B cell (primary cell): ENCODE measurements around the gene ZBTB46. TPM values are rescaled to one million over a fixed set of nuclear protein-coding genes. Genes with fewer than 3 reads are reported as not detected.

ENCODE experiments used
- ATAC-seq: fragments of 200-7000 bp; cut with Tn5 transposase; one replicate; pipeline ENCODE4 v1.10.0; 2021; ENCODE audit warnings: low read depth, mild to moderate bottlenecking, moderate number of reproducible peaks, moderate library complexity
- CTCF ChIA-PET: fragments of 350-600 bp; sonication (Branson Sonifier 250); formaldehyde crosslinking; loops from one replicate; lab custom pipeline; 2021; ENCODE audit warnings: antibody characterized with exemption, inconsistent platforms; lab: Charles Lee
- POLR2A ChIA-PET: fragments of 350-600 bp; sonication (Branson Sonifier 250); formaldehyde crosslinking; loops from one replicate; lab custom pipeline; 2021; ENCODE audit warnings: antibody characterized with exemption; lab: Charles Lee
- DNase-seq: peaks from one replicate; pipeline ENCODE4 v3.0.0; 2013
- H2AFZ ChIP-seq: 2 replicates; pipeline ENCODE4 v1.6.1; 2012; ENCODE audit warnings: mild to moderate bottlenecking, low read depth, low read length; ENCODE audit not compliant: insufficient read depth, poor library complexity, severe bottlenecking
- H3K27ac ChIP-seq, 2 donors: 1 replicate in 1 of 2; 2 replicates in 1 of 2; pipeline ENCODE4 v1.5.1; 2012 to 2013; ENCODE audit warnings: low read length in 2 of 2, mild to moderate bottlenecking in 2 of 2, moderate library complexity in 1 of 2
- H3K27me3 ChIP-seq, 4 experiments: fragments of 200-600 bp in 1 of 4; sonication (generic) in 1 of 4; replicated peaks in 1 of 4; 1 replicate in 2 of 4; 2 replicates in 2 of 4; pipeline versions ENCODE4 v1.6.1 to v1.7.0; 2013 to 2016; ENCODE audit warnings: low read length in 3 of 4, mild to moderate bottlenecking in 2 of 4, mixed read lengths in 1 of 4, moderate library complexity in 1 of 4; ENCODE audit not compliant: insufficient read depth in 4 of 4, control insufficient read depth in 3 of 4; ENCODE audit errors: control extremely low read depth in 1 of 4
- H3K36me3 ChIP-seq, 2 experiments: replicated peaks in 1 of 2; 1 replicate in 1 of 2; 2 replicates in 1 of 2; pipeline versions ENCODE4 v1.6.1 to v1.7.1; 2013; ENCODE audit warnings: low read length in 1 of 2; ENCODE audit not compliant: insufficient read depth in 2 of 2, control insufficient read depth in 1 of 2; ENCODE audit errors: control extremely low read depth in 1 of 2, extremely low read depth in 1 of 2
- H3K4me1 ChIP-seq, 2 donors: fragments of 200-600 bp in 1 of 2; sonication (generic) in 1 of 2; 1 replicate in 1 of 2; 2 replicates in 1 of 2; pipeline versions ENCODE4 v1.5.1 to v1.6.1; 2013 to 2017; ENCODE audit warnings: low read length in 2 of 2; ENCODE audit not compliant: control insufficient read depth in 2 of 2, insufficient read depth in 2 of 2
- H3K4me2 ChIP-seq: replicated peaks from 2 replicates; pipeline ENCODE3; 2012; ENCODE audit warnings: mild to moderate bottlenecking, low read depth, low read length; ENCODE audit not compliant: poor library complexity, severe bottlenecking
- H3K4me3 ChIP-seq, 5 experiments: fragments of 200-600 bp in 1 of 5; sonication (generic) in 1 of 5; 1 replicate in 3 of 5; 2 replicates in 2 of 5; pipeline versions ENCODE4 v1.5.1 to v1.7.0; 2011 to 2016; ENCODE audit warnings: low read length in 4 of 5, mild to moderate bottlenecking in 4 of 5, low read depth in 2 of 5, control low read depth in 1 of 5, moderate library complexity in 1 of 5; ENCODE audit not compliant: insufficient read depth in 1 of 5; ENCODE audit errors: control extremely low read depth in 1 of 5, extremely low read depth in 1 of 5
- H3K79me2 ChIP-seq: fragments of 200-600 bp; sonication (generic); one replicate; pipeline ENCODE4 v1.6.0; 2016; ENCODE audit warnings: low read length; ENCODE audit not compliant: control insufficient read depth, insufficient read depth
- H3K9ac ChIP-seq: fragments of 200-600 bp; sonication (generic); 2 replicates; pipeline ENCODE4 v1.6.1; 2017; ENCODE audit warnings: mild to moderate bottlenecking, low read length, moderate library complexity
- H3K9me3 ChIP-seq, 3 donors: one replicate each; pipeline versions ENCODE4 v1.6.1 to v1.7.1; 2013; ENCODE audit warnings: low read length in 2 of 3; ENCODE audit not compliant: control insufficient read depth in 2 of 3, insufficient read depth in 1 of 3; ENCODE audit errors: control extremely low read depth in 1 of 3
- H4K20me1 ChIP-seq: 2 replicates; pipeline ENCODE4 v1.6.0; 2012; ENCODE audit warnings: mild to moderate bottlenecking, low read length; ENCODE audit not compliant: insufficient read depth, control insufficient read depth, poor library complexity, severe bottlenecking
- H3K27ac Mint-ChIP-seq: one replicate; pipeline ENCODE4 v1.8.0; 2021; ENCODE audit warnings: mixed read lengths
- H3K27me3 Mint-ChIP-seq: one replicate; pipeline ENCODE4 v1.8.0; 2021; ENCODE audit warnings: mixed read lengths
- H3K4me1 Mint-ChIP-seq: one replicate; pipeline ENCODE4 v1.8.0; 2021; ENCODE audit warnings: mixed read lengths
- H3K4me3 Mint-ChIP-seq: one replicate; pipeline ENCODE4 v1.8.0; 2021; ENCODE audit warnings: mixed read lengths
- H3K9me3 Mint-ChIP-seq: one replicate; pipeline ENCODE4 v1.8.0; 2022; ENCODE audit warnings: mixed read lengths; ENCODE audit not compliant: insufficient read depth
- EZH2 ChIP-seq: IDR thresholded peaks from 2 replicates; pipeline ENCODE4 v1.6.1; 2012; ENCODE audit warnings: borderline replicate concordance, low read depth, mild to moderate bottlenecking, moderate library complexity, low read length; ENCODE audit not compliant: insufficient read depth, poor library complexity, severe bottlenecking
- WGBS: methylation state at CpG from one replicate; pipeline ENCODE4 v1.1.5; 2013; ENCODE audit warnings: missing lambda C conversion rate; ENCODE audit not compliant: insufficient coverage; 5-methylcytosine and 5-hydroxymethylcytosine counted together
- intact Hi-C: fragments of 100-400 bp; cut with micrococcal nuclease; formaldehyde crosslinking; loops from one replicate; pipeline ENCODE4 v1.10.0; 2022
- polyA plus RNA-seq: library from polyadenylated mRNA; depleted of rRNA; stranded (reverse); fragments of >200 nt; gene quantifications from 2 replicates; pipeline ENCODE4 v1.2.3, GENCODE V29; 2012
- total RNA-seq, 2 donors: library from RNA; stranded (reverse); fragments of 120-200 nt in 1 of 2; gene quantifications; 1 replicate in 1 of 2; 2 replicates in 1 of 2; pipeline versions ENCODE4 v1.2.3 to v1.2.4, GENCODE V29; 2013 to 2022
- TF ChIP-seq, protein P1 (sequence below): fragments of 200-600 bp; IDR thresholded peaks from one replicate; pipeline ENCODE4 v1.8.0; 2022; ENCODE audit warnings: antibody characterized with exemption, mild to moderate bottlenecking

ZBTB46 gene
- total and polyA plus RNA-seq, 2 donors (not counting 1 experiment from before 2014, with no cell fraction given), result 0.16 to 0.64 TPM

DNA sequence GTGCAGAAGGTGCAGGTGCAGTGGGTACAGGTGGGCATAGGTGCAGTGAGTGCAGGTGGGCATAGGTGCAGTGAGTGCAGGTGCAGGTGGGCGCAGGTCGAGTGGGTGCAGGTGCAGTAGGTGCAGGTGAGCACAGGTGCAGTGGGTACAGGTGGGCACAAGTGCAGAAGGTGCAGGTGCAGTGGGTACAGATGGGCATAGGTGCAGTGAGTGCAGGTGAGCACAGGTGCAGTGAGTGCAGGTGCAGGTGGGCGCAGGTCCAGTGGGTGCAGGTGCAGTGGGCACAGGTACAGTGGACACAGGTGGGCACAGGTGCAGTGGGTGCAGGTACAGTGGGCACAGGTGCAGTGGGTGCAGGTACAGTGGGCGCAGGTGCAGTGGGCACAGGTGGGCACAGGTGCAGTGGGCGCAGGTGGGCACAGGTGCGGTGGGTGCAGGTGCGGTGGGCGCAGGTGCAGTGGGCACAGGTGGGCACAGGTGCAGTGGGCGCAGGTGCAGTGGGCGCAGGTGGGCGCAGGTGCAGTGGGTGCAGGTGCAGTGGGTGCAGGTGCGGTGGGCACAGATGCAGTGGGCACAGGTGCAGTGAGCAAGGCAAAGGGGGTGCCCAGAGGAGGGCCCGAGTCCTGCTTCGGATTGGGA is 15.3 kb downstream of the ZBTB46 start:
- H3K27me3 Mint-ChIP-seq, result no peaks in the 10 kb centered on the region
- ATAC-seq, result no peak
- CTCF ChIA-PET, result no interaction called here

DNA sequence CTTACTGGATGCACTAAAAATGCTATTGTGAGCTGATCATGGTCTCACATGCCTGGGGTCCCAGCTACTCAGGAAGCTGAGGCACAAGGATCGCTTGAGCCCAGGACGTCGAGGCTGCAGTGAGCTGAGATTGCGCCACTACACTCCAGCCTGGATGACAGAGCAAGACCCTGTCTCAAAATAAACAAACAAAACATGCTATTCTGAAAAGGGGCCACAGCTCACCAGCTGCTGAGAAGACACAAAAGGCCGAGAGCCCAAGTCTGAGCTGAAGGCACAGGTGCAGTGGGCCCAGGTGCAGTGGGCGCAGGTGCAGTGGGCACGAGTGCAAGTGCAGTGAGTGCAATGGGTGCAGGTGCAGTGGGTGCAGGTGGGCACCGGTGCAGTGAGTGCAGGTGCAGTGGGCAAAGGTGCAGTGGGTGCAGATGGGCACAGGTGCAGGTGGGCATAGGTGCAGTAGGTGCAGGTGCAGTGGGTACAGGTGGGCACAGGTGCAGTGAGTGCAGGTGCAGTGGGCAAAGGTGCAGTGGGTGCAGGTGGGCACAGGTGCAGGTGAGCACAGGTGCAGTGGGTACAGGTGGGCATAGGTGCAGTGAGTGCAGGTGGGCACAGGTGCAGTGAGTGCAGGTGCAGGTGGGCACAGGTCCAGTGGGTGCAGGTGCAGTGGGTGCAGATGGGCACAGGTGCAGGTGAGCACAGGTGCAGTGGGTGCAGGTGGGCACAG is 16.0 kb downstream of the ZBTB46 start:
- intact Hi-C loops, result no loop called here
- Histone ChIP-seq H4K20me1 (no peaks in the 10 kb centered on the region), H3K36me3 (no peaks in the 10 kb centered on the region), H3K4me1 (no peaks in the 10 kb centered on the region), H3K27ac (no peak overlapping the region), H3K4me3 (no peak overlapping the region), H3K4me2 (no peak overlapping the region), H3K9me3 (peaks cover 0 to 10% (median 0%) of the 10 kb centered on the region in 3 donors), H3K79me2 (no peaks in the 10 kb centered on the region), H3K27me3 (no peaks in the 10 kb centered on the region), H2AFZ (no peak overlapping the region), H3K9ac (no peak overlapping the region)
- Mint-ChIP-seq H3K27ac (no peak overlapping the region), H3K4me3 (no peak overlapping the region), H3K9me3 (no peaks in the 10 kb centered on the region), H3K4me1 (no peaks in the 10 kb centered on the region), H3K27me3 (no peaks in the 10 kb centered on the region)
- DNase-seq (no peak), ATAC-seq (no peak)
- TF ChIP-seq, protein P1, sequence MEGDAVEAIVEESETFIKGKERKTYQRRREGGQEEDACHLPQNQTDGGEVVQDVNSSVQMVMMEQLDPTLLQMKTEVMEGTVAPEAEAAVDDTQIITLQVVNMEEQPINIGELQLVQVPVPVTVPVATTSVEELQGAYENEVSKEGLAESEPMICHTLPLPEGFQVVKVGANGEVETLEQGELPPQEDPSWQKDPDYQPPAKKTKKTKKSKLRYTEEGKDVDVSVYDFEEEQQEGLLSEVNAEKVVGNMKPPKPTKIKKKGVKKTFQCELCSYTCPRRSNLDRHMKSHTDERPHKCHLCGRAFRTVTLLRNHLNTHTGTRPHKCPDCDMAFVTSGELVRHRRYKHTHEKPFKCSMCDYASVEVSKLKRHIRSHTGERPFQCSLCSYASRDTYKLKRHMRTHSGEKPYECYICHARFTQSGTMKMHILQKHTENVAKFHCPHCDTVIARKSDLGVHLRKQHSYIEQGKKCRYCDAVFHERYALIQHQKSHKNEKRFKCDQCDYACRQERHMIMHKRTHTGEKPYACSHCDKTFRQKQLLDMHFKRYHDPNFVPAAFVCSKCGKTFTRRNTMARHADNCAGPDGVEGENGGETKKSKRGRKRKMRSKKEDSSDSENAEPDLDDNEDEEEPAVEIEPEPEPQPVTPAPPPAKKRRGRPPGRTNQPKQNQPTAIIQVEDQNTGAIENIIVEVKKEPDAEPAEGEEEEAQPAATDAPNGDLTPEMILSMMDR, result no peak
- TF ChIP-seq EZH2, result no peak
- 83% methylated on average over 5 of the region's 8 CpGs for WGBS
- CTCF ChIA-PET, result no interaction called here
- POLR2A ChIA-PET, result no interaction called here

More for the DNA sequence above, 15.3 kb downstream of the ZBTB46 start:
- H3K4me2 ChIP-seq, result no peak overlapping the region
- H3K4me3 ChIP-seq, result no peak overlapping the region
- no peak overlapping the region for H3K27ac ChIP-seq
- no peaks in the 10 kb centered on the region for H4K20me1 ChIP-seq
- no peaks in the 10 kb centered on the region for H3K4me1 ChIP-seq
- no peak overlapping the region for H3K4me3 Mint-ChIP-seq
- no peak for DNase-seq
- H3K36me3 ChIP-seq, result no peaks in the 10 kb centered on the region
- POLR2A ChIA-PET, result no interaction called here
- H3K27ac Mint-ChIP-seq, result no peak overlapping the region
- H3K79me2 ChIP-seq, result no peaks in the 10 kb centered on the region
- H3K4me1 Mint-ChIP-seq, result no peaks in the 10 kb centered on the region
- peaks cover 0 to 10% (median 0%) of the 10 kb centered on the region in 3 donors for H3K9me3 ChIP-seq
- H2AFZ ChIP-seq, result no peak overlapping the region
- H3K27me3 ChIP-seq, result no peaks in the 10 kb centered on the region
- TF ChIP-seq, protein P1, result no peak
- TF ChIP-seq EZH2, result no peak
- over 99% methylated on average over 14 of the region's 14 CpGs for WGBS
- no peaks in the 10 kb centered on the region for H3K9me3 Mint-ChIP-seq
- no peak overlapping the region for H3K9ac ChIP-seq
- intact Hi-C loops, result no loop called here
